GM12874 (cell line): ENCODE measurements around the gene CLEC4E.
A peak's percentile ranks its signal among the peaks of the same experiment; 100 is the strongest.

Experiments used
- TF ChIP-seq, protein P1 (sequence below): IDR thresholded peaks from 2 replicates; pipeline ENCODE4 v1.5.1; 2011; ENCODE audit warnings: low read depth, mild to moderate bottlenecking, control low read depth, low read length, moderate library complexity; ENCODE audit not compliant: insufficient read depth

CLEC4E gene

DNA sequence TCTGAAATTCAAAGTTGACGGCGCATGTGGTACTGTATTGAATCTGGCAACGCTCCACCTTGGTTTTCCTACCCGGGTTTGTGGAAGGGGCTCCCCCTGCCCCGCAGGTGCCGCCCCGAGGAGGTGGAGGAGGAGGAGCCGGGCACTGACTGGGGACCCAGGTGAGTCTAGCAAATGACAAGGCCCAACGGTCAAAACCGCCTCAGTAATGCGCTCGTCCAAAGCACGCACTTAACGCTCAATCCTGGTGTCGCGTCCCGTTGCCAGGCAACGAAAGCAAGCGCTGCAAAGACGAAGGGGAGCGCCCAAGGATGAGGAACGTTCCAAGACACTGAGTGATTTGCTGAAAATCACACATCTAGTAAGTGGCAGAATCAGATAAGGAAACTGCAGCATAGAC lies 24.0 kb upstream of the CLEC4E start:
- TF ChIP-seq, protein P1, sequence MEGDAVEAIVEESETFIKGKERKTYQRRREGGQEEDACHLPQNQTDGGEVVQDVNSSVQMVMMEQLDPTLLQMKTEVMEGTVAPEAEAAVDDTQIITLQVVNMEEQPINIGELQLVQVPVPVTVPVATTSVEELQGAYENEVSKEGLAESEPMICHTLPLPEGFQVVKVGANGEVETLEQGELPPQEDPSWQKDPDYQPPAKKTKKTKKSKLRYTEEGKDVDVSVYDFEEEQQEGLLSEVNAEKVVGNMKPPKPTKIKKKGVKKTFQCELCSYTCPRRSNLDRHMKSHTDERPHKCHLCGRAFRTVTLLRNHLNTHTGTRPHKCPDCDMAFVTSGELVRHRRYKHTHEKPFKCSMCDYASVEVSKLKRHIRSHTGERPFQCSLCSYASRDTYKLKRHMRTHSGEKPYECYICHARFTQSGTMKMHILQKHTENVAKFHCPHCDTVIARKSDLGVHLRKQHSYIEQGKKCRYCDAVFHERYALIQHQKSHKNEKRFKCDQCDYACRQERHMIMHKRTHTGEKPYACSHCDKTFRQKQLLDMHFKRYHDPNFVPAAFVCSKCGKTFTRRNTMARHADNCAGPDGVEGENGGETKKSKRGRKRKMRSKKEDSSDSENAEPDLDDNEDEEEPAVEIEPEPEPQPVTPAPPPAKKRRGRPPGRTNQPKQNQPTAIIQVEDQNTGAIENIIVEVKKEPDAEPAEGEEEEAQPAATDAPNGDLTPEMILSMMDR = no peak

GRCh38 chr12:8563356-8563755 lies 22.7 kb upstream of the CLEC4E start:
- TF ChIP-seq, protein P1 = no peak

GRCh38 chr12:8562310-8562709 lies 21.6 kb upstream of the CLEC4E start:
- TF ChIP-seq, protein P1 = peak; percentile 34; the same call in 1 of the 2 replicates

GRCh38 chr12:8561011-8561410 lies 20.3 kb upstream of the CLEC4E start:
- TF ChIP-seq, protein P1 = no peak

DNA sequence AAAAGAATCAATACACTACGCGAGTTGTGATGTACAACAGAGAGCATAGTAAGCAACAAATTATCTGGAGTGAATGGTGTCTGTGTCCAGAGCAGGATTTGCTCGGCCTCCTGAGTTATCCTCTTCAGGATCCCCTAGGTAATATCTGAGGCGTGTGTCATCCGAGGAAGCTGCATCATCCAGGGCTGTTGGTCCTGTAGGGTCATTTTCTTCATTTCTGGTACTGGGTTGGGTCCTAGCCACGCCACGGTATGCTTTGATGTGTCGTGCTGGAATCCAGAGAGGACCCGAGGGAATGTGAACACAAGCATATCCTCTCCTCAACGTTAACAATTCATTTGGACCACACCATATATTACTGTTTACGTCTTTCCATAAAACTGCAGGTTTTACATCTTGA lies 19.0 kb upstream of the CLEC4E start:
- TF ChIP-seq, protein P1 = no peak

GRCh38 chr12:8556531-8557097 lies 15.9 kb upstream of the CLEC4E start:
- TF ChIP-seq, protein P1 = no peak

GRCh38 chr12:8554451-8555195 lies 13.9 kb upstream of the CLEC4E start:
- TF ChIP-seq, protein P1 = no peak
